SIG-M5 treated with dmso at 0.1 percent for 504 hours (cell line): Measurements from ENCODE around the gene ICAM4.

Source experiments
- DNase-seq: peaks from one replicate; lab custom pipeline; 2025; ENCODE audit not compliant: unreplicated experiment; lab: John Stamatoyannopoulos, UW

Gene ICAM4

GRCh38 chr19:10290357-10290875, 3.7 kb downstream of the ICAM4 start:
- DNase-seq, result no peak

DNA sequence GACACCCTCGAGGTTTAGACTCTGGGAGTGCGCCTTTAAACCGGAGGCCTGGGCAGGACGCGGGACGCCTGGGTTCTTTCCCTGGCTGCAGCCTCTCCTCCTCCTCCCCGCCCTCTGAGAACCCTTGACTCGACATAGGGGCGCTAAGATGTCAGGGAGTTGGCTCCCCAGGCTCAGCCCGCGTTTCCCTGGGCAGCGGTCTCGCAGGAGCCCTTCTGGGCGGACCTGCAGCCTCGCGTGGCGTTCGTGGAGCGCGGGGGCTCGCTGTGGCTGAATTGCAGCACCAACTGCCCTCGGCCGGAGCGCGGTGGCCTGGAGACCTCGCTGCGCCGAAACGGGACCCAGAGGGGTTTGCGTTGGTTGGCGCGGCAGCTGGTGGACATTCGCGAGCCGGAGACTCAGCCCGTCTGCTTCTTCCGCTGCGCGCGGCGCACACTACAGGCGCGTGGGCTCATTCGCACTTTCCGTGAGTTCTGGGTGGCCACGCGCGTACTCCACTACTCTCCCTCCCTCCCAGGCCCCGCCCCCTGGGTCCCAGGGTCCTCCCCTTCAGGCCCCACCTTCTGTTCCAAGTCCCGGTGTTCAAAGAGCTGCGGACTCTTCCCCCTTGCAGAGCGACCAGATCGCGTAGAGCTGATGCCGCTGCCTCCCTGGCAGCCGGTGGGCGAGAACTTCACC, 4.3 kb downstream of the ICAM4 start:
- no peak for DNase-seq

- DNase-seq, result no peak
Observed at GRCh38 chr19:10291554-10292205, 4.9 kb downstream of the ICAM4 start.

- peak; percentile 23 for DNase-seq
Observed at GRCh38 chr19:10292206-10292788, 5.5 kb downstream of the ICAM4 start.

DNA sequence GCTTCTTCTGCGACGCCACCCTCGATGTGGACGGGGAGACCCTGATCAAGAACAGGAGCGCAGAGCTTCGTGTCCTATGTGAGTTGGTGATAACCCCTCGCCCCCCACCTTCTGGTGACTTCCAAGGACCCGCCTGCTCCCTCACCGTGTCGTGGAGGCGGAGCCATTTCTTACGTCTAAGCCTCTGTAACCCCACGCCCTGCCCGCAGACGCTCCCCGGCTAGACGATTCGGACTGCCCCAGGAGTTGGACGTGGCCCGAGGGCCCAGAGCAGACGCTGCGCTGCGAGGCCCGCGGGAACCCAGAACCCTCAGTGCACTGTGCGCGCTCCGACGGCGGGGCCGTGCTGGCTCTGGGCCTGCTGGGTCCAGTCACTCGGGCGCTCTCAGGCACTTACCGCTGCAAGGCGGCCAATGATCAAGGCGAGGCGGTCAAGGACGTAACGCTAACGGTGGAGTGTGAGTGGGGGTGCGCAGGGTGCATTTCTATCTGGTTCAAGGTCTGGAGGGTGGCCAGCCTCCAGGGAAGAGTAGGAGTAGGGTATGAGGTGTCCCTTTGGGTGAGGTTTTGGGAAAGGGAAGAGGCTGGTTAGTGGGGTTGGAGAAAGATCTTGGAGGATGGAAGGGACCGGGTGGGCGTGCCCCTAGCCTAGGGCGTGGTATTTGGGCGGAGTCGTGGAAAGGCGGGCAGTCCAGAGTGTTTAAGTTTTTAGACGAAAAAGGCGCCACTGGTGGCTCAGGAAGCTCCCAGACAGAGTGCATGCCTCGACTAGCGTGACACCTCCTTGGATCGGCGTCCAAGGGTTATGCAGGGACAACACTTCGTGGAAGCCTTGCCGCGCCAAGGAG, 6.3 kb downstream of the ICAM4 start:
- no peak for DNase-seq

DNA sequence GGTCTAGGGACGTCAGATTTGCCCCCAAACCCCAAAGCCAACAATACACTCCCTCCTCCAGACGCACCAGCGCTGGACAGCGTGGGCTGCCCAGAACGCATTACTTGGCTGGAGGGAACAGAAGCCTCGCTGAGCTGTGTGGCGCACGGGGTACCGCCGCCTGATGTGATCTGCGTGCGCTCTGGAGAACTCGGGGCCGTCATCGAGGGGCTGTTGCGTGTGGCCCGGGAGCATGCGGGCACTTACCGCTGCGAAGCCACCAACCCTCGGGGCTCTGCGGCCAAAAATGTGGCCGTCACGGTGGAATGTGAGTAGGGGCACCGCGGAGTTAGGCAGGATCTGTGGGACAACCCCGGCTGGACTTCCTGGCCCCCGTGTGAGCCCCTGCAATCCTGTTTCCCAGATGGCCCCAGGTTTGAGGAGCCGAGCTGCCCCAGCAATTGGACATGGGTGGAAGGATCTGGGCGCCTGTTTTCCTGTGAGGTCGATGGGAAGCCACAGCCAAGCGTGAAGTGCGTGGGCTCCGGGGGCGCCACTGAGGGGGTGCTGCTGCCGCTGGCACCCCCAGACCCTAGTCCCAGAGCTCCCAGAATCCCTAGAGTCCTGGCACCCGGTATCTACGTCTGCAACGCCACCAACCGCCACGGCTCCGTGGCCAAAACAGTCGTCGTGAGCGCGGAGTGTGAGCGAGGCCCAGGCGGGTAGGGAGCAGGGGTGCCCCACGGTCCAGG, 7.0 kb downstream of the ICAM4 start:
- no peak for DNase-seq

GRCh38 chr19:10294368-10294697, 7.6 kb downstream of the ICAM4 start:
- no peak for DNase-seq

DNA sequence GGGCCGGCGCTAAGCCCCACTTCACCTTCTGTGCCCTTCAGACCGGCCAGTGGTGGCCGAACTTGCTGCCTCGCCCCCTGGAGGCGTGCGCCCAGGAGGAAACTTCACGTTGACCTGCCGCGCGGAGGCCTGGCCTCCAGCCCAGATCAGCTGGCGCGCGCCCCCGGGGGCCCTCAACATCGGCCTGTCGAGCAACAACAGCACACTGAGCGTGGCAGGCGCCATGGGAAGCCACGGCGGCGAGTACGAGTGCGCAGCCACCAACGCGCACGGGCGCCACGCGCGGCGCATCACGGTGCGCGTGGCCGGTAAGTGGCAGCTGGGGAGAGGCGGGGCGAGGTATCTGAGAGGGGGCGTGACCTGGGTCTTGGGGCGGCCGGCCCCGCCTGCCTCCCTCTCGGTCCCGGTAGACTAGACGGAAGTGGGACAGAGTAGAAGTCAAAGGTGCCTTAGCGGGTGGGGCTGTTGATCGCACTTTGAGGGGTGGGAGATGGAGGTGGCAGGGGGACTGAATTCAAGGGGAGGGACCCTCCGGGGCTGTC, 8.6 kb downstream of the ICAM4 start:
- DNase-seq, result no peak

- DNase-seq, result no peak
Observed at GRCh38 chr19:10295847-10296591, 9.3 kb downstream of the ICAM4 start.

DNA sequence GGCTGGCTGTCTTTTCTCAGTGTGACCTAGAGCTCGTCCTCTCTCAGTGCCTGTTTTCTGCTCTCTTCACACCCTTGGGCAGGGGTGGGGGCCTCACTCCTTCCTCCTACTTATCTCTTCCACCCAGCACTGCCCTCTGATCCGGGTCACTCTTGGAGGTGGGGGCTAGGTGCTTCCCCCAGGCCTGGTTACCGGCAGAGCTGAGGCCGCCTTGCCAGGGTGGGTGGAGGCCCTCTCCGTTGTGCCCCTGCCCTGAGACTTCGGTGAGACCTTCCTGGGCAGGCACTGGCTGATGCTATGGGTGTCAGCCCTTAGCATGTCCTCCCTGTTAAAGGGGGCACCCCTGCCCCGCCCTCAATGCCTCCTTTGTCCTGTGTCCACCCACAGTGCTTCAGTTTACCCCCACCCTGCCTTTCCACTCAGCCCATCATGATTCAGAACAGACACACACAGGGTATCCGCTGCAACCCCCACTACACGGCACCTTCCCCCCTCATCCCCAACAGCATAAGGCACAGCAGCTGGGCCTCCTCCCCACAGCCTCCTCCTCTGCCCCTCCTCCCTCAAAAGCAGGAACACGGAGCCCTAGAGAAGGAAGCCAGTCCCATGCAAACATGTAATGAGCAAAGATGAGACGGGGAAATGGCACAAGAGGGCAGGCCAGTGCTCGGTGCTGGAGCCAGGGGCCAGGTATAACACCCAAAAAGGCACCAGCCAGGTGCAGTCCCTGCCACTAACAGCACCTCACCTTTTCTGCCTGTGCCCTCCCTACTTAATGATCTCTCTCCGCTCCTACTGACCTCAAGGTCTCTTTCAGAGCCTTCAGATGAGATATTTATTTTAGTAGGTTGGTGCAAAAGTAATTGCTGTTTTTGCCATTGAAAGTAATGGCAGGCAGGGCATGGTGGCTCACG, 13.0 kb downstream of the ICAM4 start:
- DNase-seq, result no peak

DNA sequence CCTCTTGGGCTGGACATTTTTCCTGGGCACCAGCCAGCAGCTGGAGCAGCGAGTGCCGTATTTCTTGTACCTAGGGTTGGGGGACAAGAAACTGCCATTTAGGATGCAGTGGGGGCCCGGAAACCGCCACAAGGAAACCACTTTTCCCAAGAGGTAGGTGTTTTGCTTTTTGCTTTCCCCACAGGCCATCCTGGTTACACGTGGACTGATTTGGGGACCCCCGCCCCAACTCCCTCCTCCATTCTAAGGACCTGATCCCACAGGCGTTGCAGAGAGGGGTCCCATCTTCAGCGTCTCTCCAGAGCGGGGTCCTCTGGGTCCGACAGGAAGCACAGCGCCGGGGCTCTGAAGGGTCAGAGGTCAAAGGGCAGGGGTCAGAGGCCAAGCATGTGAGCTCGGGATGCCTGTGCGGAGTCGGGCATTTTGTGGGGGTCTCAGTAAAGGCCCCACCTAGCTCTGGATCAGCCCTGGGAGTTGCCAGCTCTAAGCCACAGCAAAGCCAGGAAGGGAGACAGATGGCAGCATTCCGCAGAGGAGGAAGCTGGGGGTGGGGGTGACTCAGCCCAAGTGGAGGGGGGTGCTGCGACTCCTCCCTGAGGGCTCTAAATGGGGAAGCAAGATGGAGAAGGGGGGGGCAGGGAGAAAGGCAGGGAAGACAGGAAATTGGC, 18.5 kb downstream of the ICAM4 start:
- DNase-seq, result peak; percentile 46

GRCh38 chr19:10306327-10306726, 19.6 kb downstream of the ICAM4 start:
- no peak for DNase-seq

DNA sequence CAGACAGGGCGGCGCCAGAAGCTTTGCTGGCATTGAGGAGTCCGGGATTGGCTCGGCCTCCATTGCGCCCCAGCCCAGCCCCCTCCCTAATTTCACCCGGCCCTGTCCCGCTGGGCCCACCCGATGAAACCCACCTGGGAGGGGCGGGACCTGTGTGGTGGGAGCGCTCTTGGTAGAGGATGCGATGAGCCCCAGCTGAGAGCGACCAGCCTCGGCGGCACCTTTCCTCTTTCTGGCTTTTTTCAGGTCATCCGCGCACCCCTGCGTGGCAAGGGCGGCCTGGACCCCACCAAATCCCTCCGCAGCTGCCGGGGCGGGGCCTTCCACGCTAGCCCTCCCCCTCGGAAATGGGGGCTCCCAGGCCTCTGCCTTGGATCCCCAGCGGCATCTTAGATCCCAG, 22.7 kb downstream of the ICAM4 start, which contains the start of gene ZGLP1:
TSS of gene ZGLP1 (minus strand) at position 393 of the 400 bp plus-strand sequence.
- DNase-seq, result no peak

DNA sequence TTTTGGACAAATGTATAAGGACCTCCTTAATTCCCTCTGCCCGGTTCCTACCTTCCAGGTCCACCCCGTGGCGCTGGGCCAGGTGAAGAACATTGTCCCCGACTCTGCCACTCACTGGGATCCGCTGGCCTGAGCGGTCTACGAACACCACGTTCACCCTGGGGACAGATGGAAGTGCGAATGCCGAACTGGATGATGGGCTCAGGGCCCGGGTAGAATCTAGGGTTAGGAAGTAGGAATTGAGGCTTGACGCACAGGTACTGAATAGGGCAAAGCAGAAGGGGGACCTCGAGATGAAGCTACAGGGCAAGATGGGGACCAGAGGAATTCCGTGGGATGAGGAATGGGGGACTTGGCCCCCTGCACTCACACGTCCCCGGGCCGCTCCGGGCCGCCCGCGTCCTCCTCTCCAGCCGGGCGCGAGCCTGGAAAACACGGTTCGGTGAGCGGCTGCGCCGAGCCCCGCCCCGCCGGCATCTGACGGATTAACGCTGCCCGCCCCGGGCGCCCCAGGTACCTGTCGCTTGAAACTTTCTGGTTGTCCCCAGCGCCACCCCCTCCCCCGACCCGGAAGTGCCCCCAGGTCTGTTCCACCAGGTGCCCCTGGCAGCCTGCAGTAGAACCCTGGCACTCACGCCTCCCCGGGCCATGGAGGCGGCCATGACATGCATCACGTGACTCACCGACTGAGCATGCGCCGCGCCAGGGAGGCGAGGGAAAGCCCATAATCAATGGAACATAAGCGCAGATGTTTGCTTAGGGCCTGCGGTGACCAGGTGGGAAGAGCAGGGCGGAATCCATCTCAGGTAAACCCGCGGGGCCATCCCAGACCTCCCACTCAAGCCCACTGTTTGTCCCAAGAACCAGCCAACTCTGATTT, 28.8 kb downstream of the ICAM4 start, which contains the start of gene FDX2:
TSS of gene FDX2 (minus strand) at position 681 of the 880 bp plus-strand sequence. CDS start at position 662, 19 bp downstream.
- peak; percentile 50 for DNase-seq

DNA sequence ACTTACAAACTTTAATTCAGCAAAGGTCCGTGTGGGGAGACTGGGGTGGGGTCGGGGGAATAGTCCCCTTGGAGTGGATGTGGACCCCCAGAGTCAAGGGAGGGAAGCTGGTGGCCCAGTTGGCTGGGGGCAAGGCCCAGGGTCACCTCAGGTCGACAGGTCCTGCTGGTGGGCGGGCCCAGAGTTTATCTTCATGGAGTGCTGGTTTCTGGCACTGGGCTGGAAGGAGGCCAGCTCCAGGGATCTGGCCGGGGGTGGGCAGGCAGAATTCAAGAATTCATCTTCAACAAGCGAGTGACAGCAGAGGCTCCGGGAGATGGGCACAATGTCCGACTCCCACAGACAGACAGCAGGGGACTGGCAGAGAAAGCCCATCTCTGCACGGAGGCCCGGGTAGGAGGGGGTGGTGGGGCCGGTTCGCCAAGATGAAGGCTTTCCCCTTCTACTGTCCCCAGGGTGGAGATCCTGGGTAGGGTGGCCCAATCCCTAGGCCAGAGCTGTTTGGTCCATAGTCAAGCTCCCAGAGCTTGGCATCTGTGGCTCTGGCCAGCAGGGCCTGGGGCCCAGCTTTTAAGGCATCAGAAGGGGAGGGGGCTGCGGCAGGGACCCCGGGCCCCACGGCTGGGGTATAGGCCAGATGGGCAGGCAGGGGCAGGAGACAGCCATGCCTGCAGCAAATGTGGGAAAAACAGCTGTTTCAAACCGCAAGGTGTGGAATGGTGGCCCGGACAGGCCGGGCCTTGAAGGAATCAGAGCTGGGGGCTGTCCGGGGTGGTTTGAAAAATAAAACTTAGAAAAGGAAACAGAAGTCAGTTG, 29.7 kb downstream of the ICAM4 start:
- DNase-seq, result no peak
